Jurkat, Clone E6-1 (cell line): ENCODE data around the gene TLR3.
"Not testable (repeated sequence)": the region's sequence is repeated elsewhere in the genome, so short reads cannot be mapped to it uniquely, and the experiment has no call there.

Experiments
- DNase-seq: peaks from one replicate; pipeline ENCODE4 v3.0.0-alpha.2; 2011; ENCODE audit warnings: low read depth, low spot score
- H3K4me3 ChIP-seq: 2 replicates; pipeline ENCODE4 v1.5.1; 2011; ENCODE audit warnings: mild to moderate bottlenecking, low read length, control low read depth, moderate library complexity

TLR3 gene

DNA sequence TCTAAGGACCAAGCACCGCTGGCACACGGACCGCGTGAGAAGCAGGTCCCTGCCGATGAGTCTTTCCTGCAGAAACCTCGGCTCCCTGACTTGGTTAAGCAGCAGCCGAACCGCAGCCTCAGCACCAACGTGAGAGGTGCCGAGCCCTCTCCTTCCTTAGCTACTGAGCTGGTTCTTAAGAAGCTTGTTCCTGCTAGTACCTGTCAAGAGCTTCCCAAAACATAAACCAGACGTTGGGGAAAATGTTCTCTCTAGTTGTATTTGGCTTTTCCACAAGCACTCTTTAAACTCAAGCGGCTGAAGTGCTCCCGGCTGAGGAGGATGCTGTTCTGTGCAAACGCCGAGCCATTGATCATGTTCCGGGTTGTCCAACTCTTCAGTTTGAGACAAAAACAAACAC lies 29.3 kb upstream of the TLR3 start:
- no peak overlapping the region for H3K4me3 ChIP-seq
- no peak for DNase-seq

DNA sequence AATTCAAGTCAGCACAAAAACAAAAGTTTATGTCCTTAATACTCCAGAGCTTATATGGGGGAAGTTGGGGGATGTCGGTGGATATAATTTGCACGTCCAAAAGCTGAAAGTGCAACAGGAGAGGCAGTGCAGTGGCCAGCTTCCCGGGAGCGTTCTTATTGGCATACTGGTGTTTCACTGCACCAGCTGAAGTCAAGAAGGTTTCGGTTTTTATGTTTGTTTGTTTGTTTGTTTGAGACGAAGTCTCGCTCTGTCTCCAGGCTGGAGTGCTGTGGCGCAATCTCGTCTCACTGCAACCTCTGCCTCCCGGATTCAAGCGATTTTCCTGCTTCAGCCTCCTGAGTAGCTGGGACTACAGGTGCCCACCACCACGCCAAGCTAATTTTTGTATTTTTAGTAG lies 28.6 kb upstream of the TLR3 start:
- DNase-seq, result no peak

DNA sequence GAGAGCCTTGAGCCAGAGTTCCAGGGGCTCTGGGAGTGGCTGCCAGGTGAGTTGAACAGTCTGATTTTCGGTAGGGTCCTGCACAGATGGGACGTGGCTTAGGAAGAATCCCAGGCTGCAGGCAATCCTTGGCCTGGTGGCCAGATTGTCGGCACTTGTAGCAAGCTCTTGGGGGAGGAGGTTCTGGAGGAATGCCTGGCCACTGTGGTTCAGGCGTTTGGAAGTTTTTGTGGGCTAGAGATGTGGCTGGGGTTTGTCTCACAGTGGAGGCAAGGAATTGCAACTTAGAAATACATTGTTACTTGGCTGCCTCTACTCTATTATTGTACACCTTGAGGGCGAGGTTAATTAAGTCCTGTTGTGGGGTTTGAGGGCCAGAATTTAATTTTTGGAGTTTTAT lies 21.5 kb upstream of the TLR3 start:
- H3K4me3 ChIP-seq, DNase-seq: not testable (repeated sequence)

More for the DNA sequence above, 28.6 kb upstream of the TLR3 start:
- no peak overlapping the region for H3K4me3 ChIP-seq

DNA sequence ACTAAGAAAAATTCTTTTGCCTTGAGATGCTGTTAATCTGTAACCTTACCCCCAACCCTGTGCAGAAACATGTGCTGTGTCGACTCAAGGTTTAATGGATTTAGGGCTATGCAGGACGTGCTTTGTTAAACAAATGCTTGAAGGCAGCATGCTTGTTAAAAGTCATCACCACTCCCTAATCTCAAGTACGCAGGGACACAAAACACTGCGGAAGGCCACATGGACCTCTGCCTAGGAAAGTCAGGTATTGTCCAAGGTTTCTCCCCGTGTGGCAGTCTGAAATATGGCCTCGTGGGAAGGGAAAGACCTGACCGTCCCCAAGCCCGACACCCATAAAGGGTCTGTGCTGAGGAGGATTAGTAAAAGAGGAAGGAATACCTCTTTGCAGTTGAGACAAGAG lies 18.8 kb upstream of the TLR3 start:
- H3K4me3 ChIP-seq, DNase-seq: not testable (repeated sequence)

DNA sequence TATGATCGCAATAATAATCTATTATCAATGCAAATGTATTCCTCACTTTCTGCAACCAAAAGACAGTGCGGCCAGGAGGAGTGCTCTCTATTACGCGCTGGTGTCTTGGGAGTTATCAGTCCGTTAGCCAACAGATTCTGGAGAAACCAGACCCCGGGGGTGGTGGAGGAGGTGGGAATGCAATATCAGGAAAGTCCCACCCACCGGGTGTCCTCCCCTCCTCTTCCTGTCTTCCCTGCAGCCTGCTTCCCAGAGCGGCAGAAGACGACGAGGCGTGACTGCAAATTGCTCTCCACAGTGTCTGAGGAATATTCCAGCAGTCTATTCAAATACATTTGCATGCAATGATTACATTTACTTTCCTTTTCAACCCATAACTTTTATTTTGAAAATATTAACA lies 17.9 kb upstream of the TLR3 start:
- DNase-seq, result no peak
- no peak overlapping the region for H3K4me3 ChIP-seq

DNA sequence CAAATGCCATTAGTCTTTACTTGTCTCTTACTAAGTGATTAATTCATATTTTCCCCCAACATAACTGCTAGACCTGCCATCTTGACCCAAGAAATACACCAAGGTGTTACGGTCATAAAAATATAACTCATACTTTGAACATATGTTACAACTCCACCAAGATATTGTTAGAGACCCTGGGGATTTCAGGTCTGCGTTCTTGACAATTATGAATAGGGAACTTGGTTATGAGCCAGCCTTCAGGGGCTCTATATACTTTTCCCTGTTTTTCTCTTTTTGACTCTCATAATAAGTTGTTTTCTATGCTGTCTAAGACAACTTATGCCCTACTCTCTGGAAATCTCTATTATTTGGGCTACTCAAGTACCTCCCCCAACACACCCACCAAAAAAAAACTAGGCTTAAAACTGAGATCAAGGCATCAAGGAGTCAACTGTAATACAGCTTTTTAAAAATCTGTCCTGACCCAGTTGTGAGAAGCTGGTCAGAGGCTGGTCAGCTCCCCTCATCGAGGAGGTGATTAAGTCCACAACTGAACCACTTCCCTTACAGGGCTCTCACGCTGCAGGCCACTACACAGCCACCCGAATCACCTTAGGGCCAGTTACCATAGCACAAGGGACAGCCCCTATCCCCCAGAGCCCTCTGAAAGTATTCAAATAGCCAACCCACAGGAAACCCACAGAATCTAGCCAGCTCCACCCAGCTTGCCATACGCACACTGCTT lies 10.5 kb upstream of the TLR3 start:
- no peak for DNase-seq
- no peak overlapping the region for H3K4me3 ChIP-seq

DNA sequence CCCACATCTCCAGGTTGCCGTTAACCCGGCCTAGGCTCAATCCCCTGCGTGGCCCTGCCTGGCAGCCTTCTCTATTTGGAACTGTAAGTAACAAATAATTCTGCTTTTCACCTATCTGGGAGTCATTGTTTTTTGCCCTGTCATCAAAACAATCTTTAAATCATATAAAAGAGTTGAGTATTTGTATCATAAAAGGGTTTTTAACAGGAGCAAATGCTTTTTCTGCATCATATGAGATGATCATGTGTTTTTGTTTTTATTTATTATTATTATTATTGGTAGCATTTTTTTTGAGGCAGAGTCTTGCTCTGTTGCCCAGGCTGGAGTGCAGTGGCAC lies 10.0 kb upstream of the TLR3 start:
- no peak for DNase-seq
- no peak overlapping the region for H3K4me3 ChIP-seq

DNA sequence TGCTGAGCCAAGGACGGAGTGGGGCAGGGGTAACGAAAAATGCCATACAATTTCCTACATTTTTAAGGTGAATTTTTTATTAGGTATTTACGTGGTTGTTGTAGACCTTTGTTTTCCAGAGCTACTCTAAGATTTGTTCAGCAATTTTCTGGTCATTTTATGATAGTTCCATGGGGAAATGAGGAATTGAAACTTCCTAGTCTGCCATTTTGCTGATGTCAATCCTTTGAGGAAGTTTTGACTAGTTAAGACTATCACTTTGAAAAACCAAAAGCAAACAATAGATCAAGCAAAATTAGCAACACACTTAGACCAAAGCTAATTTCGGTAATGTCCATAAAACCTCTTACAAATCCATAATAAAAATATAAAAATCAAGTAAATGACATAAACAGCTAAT lies 7.0 kb upstream of the TLR3 start:
- no peak overlapping the region for H3K4me3 ChIP-seq
- DNase-seq, result no peak

DNA sequence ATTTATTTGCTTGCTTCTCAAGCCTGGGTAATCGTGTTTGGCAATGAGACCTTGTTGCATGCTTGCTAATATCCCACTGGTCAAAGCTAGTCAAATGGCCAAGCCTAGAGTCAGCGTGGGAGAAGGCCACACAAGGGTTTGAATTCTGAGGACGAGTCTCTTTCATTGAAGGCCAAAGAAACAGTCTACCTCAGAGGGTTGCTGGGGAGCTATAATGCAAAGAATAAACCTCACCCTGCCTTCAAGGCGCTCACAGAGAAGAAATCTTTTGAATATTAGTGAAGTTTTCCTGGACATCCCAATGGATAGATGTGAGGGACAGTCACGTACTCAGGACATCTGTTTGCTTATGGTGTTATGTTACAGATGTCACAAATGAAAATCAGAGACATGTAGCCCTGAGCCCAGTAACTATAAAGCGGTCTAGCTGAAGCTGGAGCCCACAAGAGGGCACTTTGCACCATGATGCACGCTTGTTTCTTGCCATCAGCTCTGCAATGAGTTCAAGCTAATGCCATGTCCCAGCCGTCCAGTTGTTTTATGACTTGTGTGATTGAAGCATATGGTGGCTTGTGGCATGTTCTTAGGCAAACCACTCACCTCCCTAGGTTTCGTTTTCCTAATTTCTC lies 1.1 kb upstream of the TLR3 start:
- H3K4me3 ChIP-seq, result peak overlapping the region; percentile 63

DNA sequence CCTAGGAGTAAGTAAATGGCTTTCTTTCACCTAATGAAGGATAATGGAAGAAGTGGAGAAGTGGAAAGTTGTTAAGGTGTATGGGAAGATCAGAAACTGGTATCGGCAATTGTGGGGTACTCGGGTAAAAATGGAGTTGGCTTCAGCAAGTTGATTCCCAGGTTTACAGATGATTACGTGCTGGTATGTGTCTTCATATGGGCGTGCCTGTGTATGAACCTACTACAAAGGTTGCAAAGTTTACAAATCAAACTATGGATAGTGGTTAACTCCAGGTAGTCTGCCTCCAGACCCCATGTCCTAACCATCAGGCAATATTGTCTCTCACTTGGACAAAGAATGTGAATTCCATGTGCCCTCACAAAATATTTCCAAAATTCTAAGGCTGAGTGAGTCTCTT lies 773 bp downstream of the TLR3 start:
- DNase-seq, result no peak
- H3K4me3 ChIP-seq, result peak overlapping the region; percentile 63

More for the DNA sequence above, 1.1 kb upstream of the TLR3 start:
- DNase-seq, result peak; percentile 55

DNA sequence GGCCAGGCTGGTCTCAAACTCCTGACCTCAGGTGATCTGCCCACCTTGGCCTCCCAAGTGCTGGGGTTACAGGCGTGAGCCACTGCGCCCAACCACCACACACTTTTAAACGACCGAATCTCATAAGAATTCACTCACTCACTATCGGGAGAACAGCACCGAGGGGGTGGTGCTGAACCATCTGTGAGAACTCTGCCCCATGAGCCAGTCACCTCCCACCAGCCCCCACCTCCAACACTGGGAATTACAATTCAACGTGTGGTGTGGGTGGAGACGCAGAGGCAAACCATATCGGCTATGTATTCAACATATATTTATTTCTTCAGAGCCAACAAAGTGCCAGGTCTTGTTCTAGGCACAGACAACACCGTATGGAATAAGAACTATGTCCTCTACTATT lies 3.6 kb downstream of the TLR3 start:
- no peak for DNase-seq
- H3K4me3 ChIP-seq, result no peak overlapping the region

DNA sequence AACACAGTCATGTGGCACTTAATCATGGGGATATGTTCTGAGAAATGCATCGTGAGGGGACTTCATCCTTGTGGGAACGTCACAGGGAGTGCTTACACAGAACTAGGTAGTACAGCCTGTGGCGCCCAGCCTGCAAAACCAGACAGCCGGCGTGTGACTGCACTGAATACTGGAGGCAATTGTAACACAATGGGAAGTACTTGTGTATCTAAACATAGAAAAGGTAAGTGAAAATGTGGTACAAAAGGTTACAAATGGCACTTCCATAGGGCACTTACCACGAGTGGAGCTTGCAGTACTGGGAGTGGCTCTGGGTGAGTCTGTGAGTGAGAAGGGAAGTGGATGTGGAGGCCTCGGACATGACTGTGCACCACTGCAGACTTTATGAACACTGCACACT lies 5.2 kb downstream of the TLR3 start:
- no peak for DNase-seq
- H3K4me3 ChIP-seq, result no peak overlapping the region

DNA sequence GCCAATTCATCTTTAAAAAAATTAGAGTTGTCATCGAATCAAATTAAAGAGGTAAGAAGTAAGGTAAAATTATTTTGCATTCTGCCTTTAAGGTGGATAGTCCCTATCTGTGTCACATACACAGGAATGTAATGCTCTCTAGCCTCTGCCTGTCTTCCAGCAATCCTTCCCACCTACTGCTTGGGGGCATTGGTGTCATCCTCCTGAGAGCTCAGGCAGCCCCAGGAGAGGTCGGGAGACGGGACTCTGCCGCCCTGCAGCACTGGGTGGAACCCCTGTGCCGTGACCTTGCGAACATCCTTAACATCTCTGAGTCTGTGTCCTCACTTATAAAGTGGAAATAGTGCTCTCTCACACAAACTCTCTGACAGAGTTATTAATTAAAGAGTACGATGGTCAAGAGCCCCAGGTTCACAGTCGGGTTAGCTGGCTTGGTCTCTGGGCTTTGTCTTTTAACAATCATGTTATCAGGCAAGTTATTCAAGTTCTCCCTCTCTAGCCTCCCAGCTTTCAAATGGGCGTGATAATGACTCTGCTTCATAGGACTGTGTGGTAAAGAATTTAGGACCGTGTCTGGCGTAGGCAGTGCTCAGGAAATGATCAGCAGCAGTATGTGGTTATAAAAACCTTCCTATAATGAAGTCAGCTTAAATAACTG lies 10.2 kb downstream of the TLR3 start:
- DNase-seq, result no peak
- H3K4me3 ChIP-seq, result no peak overlapping the region

DNA sequence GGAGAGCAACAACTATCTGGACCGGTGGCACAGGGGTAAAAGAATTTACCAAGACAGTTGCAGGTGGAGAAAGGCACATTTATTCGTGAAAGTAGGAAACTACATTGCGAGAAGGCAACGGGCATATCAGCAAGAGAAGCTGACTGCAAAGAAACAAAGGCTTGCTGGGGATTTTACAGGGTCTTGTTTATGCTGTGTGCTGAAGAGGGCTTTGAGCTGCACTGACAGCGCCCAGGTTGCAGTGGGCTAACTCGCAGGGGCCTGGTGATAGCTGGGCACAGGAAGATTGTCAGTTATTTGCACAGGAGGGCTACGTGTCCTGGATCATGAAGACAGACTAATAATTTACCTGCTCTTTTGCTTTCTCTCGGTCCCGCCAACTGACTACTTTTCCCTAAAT lies 10.7 kb downstream of the TLR3 start:
- DNase-seq, result no peak
- no peak overlapping the region for H3K4me3 ChIP-seq

DNA sequence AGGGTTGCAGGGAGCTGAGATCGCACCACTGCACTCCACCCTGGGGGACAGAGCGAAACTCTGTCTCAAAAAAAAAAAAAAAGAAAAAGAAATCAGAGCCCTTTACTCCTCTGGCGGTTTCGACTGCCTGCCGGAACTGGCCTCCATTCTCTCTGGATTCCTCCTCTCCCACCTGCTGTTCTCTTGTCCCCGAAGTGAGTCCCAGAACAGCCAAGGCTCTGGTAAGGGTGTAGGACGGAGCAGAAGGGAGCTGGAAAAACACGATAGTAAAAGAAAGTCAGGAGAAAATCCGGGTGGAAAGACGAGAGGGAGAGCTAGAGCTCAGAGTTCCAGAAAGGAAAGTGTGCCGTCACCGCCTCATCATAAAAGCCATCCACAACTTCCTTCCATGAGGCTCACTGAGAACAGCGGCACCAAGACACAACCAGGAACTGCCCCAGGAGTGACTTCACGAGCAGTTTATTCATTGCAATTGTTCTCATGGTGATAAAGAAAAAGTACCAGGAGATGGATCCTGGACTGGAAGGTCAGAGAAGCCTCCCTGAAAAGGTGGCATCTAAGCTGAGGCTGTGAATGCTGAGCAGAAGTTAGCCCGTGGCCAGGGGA lies 12.3 kb downstream of the TLR3 start:
- no peak for DNase-seq
- H3K4me3 ChIP-seq, result no peak overlapping the region

DNA sequence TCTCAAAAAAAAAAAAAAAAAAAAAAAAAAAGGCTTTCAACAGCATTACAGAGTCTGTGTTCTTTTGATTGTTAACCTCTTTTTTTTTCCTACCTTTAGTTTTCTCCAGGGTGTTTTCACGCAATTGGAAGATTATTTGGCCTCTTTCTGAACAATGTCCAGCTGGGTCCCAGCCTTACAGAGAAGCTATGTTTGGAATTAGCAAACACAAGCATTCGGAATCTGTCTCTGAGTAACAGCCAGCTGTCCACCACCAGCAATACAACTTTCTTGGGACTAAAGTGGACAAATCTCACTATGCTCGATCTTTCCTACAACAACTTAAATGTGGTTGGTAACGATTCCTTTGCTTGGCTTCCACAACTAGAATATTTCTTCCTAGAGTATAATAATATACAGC lies 13.3 kb downstream of the TLR3 start:
- H3K4me3 ChIP-seq, result no peak overlapping the region
- no peak for DNase-seq

DNA sequence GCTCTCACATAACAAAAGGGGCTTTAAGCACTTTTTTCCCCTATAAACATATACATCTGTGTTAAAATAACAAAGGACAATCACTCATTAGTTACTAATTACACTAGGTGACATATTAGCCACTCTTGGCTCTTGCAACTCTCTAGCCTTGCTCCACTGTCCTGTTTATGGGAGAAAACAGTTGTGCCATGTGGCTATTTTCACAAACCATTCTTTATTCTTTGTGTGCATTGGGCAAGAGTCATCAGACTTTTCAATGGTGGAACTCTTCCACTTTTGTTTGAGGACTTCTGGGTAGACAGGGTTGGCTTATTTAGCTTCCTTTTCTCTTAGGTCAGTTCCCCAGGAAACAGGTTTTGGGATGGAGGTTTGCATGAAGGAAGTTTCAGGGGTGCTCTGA lies 19.6 kb downstream of the TLR3 start:
- DNase-seq, result no peak

DNA sequence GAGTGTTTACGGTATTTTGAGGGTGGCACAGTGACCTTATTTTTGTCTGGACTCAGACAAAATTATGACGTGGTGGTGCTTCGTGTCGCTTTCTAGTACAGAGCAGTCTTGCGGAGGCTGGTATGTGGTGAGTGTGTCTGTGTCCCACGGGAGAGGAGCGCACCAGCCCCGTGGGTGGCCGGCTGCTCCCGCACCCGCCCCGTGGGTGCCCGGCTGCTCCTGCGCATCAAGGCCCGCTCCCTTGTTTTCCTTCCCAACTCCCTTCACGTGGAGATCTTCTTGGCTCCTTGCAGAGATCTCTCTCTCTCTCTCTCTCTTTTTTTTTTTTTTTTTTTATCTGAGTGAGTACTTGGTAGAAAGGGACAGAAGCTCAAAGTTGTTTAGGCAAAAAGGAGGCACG lies 23.3 kb downstream of the TLR3 start:
- DNase-seq, result no peak
- H3K4me3 ChIP-seq, result no peak overlapping the region

More for the DNA sequence above, 19.6 kb downstream of the TLR3 start:
- H3K4me3 ChIP-seq, result no peak overlapping the region

DNA sequence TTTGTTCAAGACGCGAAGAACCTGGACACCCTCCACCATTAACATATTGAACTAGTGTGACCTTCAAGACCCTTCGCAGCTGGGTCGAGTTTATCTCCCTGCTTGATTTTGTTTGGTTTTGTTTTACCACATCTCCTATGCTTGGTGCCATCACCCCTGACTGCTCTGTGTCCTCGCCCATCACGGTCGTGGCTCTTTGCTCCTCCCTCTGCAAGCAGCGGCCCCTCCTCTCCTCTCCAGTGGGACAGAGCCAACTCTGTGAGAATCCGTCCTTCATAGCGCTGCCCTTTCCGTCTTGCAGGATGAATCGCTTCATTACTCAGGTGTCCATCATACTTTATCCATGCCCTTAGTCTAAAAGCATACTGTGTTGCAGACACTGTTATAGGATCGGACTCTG lies 26.4 kb downstream of the TLR3 start:
- no peak for DNase-seq
- no peak overlapping the region for H3K4me3 ChIP-seq

DNA sequence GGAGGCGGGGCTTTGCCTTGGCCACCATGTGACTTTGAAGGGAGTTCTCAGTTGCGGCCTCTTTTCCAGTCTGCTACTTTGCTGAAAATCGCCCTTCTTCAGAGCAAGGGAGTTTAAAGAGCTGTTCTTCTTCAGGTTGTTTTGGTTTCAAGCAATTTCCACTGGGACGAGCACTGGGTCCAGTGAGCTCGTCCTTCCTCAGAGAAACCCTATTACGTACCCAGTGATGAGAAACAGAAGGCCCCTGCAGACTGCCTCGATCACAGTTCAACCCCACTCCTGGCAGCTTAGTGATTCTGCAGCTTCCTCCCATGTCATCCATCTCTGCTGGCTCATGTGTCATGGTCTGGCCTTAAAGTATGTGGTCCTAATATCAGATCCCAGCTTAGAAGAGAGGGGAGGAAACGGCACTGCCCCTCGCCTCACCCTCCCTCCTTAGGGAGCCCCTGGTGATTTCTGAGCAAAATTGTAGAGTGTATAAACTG lies 27.8 kb downstream of the TLR3 start:
- DNase-seq, result no peak

More for the DNA sequence above, 27.8 kb downstream of the TLR3 start:
- H3K4me3 ChIP-seq, result no peak overlapping the region
